ENCODE data around the gene KDM4B.

Gene KDM4B

GRCh38 chr19:5083547-5083965 lies 114.6 kb downstream of the KDM4B start:
- in situ Hi-C loops (cut with HindIII; ENCODE audit: low sequenced_read_pairs) = no loop called here

DNA sequence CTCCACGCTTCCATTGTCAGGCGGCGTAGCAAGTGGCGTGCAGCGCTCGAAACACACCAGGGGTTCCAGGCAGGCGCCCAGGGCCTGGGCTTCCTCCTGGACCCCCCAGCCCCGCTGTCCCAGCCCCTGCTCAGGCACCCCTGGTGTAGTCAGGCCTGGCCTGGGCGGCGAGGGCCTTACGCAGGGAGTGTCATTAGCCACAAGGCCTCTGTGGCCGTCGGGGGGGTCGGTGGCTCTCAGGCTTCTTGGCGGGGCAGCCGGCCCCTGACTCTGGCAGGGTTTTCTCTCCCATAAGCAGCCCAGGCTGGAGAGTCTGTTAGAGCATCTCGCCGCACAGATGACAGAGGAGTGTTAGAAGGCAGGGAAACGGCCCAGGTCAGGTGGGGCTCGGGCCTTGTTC lies 116.7 kb downstream of the KDM4B start:
- in situ Hi-C loops (cut with HindIII; ENCODE audit: low sequenced_read_pairs) = no loop called here

- in situ Hi-C loops (cut with HindIII; ENCODE audit: low sequenced_read_pairs) = no loop called here
Observed at GRCh38 chr19:5086230-5086629, 117.3 kb downstream of the KDM4B start.

GRCh38 chr19:5086725-5087439 lies 118.0 kb downstream of the KDM4B start:
- in situ Hi-C loops (cut with HindIII; ENCODE audit: low sequenced_read_pairs) = no loop called here

DNA sequence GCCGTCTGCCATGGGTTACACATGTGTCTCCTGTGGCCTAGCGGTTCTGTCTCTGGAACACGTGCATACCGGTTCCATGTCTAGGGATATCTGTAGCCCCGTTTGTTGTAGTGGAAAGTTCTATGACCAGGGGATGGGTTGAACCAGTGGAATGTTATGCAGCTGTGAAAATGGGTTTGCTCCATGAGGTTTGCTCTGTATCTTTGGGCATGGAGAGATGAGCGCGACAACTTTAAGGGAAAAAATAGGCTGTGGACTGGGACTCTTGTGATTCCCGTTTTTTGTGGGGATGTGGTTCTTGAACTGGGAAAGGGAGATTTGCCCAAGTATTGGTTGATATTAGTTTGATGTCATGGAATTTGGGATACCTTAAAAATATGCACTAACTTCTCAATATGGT lies 120.4 kb downstream of the KDM4B start:
- in situ Hi-C loops (cut with HindIII; ENCODE audit: low sequenced_read_pairs) = no loop called here

DNA sequence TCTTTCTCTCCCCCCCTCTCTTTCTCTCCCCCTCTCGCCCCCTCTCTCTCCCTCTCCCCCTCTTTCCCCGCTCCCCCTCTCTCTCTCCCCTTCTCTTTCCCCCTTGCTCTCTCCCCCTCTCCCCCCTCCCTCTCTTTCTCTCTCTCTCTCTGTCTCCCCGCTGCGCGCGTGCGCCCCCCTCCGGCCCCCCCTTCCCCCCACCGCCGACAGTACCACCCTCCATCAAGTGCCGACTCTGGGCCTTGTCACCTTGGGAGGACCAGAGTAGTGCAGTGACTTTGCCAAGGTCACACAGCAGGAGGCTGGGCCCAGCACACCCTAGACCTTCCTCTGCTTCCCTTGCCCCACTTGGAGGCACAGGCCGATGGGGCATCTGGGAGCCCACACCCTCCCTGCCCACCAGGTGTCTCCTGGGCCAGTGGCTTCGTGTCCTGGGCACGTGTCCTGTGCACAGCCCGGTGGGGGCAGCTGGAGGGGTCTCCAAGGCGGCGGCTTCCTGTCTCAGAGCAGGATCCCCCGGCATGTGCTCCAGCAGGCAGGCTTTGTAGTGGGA lies 121.6 kb downstream of the KDM4B start:
- in situ Hi-C loops (cut with HindIII; ENCODE audit: low sequenced_read_pairs) = no loop called here

- in situ Hi-C loops (cut with HindIII; ENCODE audit: low sequenced_read_pairs) = no loop called here
Observed at GRCh38 chr19:5091018-5091683, 122.2 kb downstream of the KDM4B start.

- in situ Hi-C loops (cut with HindIII; ENCODE audit: low sequenced_read_pairs) = no loop called here
Observed at GRCh38 chr19:5091684-5092480, 123.0 kb downstream of the KDM4B start.

- in situ Hi-C loops (cut with HindIII; ENCODE audit: low sequenced_read_pairs) = no loop called here
Observed at GRCh38 chr19:5092481-5092843, 123.5 kb downstream of the KDM4B start.

- in situ Hi-C loops (cut with HindIII; ENCODE audit: low sequenced_read_pairs) = no loop called here
Observed at GRCh38 chr19:5093297-5093928, 124.5 kb downstream of the KDM4B start.

- in situ Hi-C loops (cut with HindIII; ENCODE audit: low sequenced_read_pairs) = no loop called here
Observed at GRCh38 chr19:5093948-5094718, 125.2 kb downstream of the KDM4B start.

GRCh38 chr19:5094768-5095567 lies 126.1 kb downstream of the KDM4B start:
- in situ Hi-C loops (cut with HindIII; ENCODE audit: low sequenced_read_pairs) = no loop called here

DNA sequence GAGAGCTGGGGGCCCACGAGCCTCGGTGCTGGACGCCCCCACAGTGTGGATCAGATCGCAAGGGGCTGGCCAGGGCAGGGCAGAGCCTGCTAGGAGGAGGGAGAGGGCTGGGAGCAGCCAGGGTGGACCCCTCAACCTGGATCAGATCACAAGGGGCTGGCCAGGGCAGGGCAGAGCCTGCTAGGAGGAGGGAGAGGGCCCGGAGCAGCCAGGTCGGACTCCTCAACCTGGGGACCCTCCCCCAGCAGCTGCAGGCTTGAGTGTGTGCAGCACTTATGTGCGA lies 126.6 kb downstream of the KDM4B start:
- in situ Hi-C loops (cut with HindIII; ENCODE audit: low sequenced_read_pairs) = no loop called here

DNA sequence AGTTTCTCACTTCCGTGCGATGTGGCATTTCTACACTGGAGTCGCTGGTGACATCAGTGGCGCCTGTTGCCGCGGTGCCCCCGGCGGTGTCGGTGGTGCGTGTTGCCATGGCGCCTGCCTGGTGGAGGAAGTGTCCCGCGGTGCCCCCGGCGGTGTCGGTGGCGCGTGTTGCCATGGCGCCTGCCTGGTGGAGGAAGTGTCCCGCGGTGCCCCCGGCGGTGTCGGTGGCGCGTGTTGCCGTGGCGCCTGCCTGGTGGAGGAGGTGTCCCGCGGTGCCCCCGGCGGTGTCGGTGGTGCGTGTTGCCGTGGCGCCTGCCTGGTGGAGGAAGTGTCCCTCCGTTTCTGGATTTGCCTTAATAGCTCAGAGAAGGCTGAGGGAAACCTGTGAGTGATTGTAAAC lies 127.6 kb downstream of the KDM4B start:
- in situ Hi-C loops (cut with HindIII; ENCODE audit: low sequenced_read_pairs) = no loop called here

GRCh38 chr19:5097331-5097930 lies 128.5 kb downstream of the KDM4B start:
- in situ Hi-C loops (cut with HindIII; ENCODE audit: low sequenced_read_pairs) = no loop called here

- in situ Hi-C loops (cut with HindIII; ENCODE audit: low sequenced_read_pairs) = no loop called here
Observed at GRCh38 chr19:5097959-5098623, 129.2 kb downstream of the KDM4B start.

DNA sequence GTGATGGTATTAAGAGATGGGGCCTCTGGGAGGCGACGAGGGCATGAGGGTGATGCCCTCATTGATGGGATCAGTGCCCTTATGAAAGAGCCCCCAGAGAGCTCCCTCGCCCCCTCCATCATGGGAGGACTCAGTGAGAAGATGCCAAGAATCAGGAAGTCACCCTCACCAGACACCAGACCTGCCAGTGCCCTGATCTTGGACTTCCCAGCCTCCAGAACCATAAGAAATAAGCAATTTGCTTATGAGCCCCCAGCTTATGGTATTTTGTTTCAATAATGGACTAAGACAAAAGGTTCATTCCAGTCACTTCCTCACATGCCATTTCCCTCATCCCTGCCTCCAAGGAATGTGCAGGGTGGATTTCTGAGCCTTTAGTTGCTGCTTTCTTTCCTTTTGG lies 129.7 kb downstream of the KDM4B start:
- in situ Hi-C loops (cut with HindIII; ENCODE audit: low sequenced_read_pairs) = no loop called here

DNA sequence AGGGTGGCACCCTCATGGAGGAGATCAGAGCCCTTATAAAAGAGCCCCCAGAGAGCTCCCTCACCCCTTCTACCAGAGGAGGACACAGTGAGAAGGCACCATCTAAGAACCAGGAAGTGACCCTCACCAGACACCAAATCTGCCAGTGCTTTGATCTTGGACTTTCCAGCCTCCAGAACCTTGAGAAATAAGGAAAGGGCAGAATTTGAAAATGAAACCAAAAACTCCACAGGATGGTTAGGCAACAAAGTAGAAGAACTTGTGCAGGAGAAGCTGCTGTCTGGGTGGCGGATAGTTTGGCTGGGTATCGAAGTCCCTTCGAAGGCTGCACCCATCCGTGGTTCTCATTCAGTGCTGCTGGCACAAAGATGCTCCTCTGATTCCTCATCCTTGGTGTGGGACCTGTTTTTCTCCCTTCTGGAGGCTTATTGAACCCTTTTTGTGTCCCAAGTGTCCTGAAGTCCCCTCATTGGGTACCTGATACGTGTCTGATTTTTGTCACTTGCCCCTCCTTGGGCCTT lies 130.8 kb downstream of the KDM4B start:
- in situ Hi-C loops (cut with HindIII; ENCODE audit: low sequenced_read_pairs) = no loop called here

GRCh38 chr19:5101871-5102270 lies 133.0 kb downstream of the KDM4B start:
- in situ Hi-C loops (cut with HindIII; ENCODE audit: low sequenced_read_pairs) = no loop called here
